Mucosa of stomach (tissue), 1 donor: ENCODE data around the gene CDH24.

Experiments
- H3K27me3 ChIP-seq: one replicate; pipeline ENCODE4 v1.7.0; 2013; ENCODE audit warnings: mild to moderate bottlenecking, low read length; ENCODE audit not compliant: control insufficient read depth, insufficient read depth
- H3K36me3 ChIP-seq: one replicate; pipeline ENCODE4 v1.7.0; 2013; ENCODE audit warnings: low read length; ENCODE audit not compliant: control insufficient read depth, insufficient read depth
- H3K4me1 ChIP-seq: one replicate; pipeline ENCODE4 v1.7.0; 2013; ENCODE audit warnings: mild to moderate bottlenecking, low read length; ENCODE audit not compliant: control insufficient read depth, insufficient read depth
- H3K4me3 ChIP-seq: one replicate; pipeline ENCODE4 v1.7.0; 2013; ENCODE audit warnings: low read length
- H3K9ac ChIP-seq: one replicate; pipeline ENCODE4 v1.7.0; 2013; ENCODE audit warnings: mild to moderate bottlenecking, low read length, moderate library complexity
- H3K9me3 ChIP-seq: one replicate; pipeline ENCODE4 v1.7.0; 2013; ENCODE audit warnings: mild to moderate bottlenecking, low read length, moderate library complexity; ENCODE audit not compliant: control insufficient read depth
- donor health status: Pancreatic carcinoma.

The CDH24 gene

GRCh38 chr14:22997676-22998323 is 59.5 kb downstream of the CDH24 start:
- Histone ChIP-seq H3K27me3 (no peaks in the 10 kb centered on the region), H3K9ac (no peak overlapping the region), H3K36me3 (no peaks in the 10 kb centered on the region), H3K4me1 (peaks cover 26% of the 10 kb centered on the region), H3K9me3 (no peaks in the 10 kb centered on the region), H3K4me3 (no peak overlapping the region)
